HCT116 (cell line): ENCODE measurements around the gene HVCN1. TPM values are rescaled to one million over a fixed set of nuclear protein-coding genes. Genes with fewer than 3 reads are reported as not detected.

ENCODE experiments used
- CBX3 ChIP-seq: IDR thresholded peaks from 2 replicates; pipeline ENCODE4 v1.6.1; 2012; ENCODE audit warnings: low read depth
- CTCF ChIP-seq, 3 experiments: fragments of 200-600 bp in 1 of 3; sonication (generic) in 1 of 3; IDR thresholded peaks in 2 of 3; conservative IDR thresholded peaks in 1 of 3; 2 replicates each; pipeline ENCODE4 v1.5.1; 2012 to 2017; ENCODE audit warnings: low read depth in 2 of 3, low read length in 2 of 3, antibody characterized with exemption in 1 of 3, borderline replicate concordance in 1 of 3, control low read depth in 1 of 3, mild to moderate bottlenecking in 1 of 3, mixed read lengths in 1 of 3, mixed run types in 1 of 3, moderate library complexity in 1 of 3; ENCODE audit not compliant: insufficient read depth in 1 of 3
- EGR1 ChIP-seq: IDR thresholded peaks from 2 replicates; pipeline ENCODE4 v1.6.1; 2012; ENCODE audit warnings: low read depth
- ELF1 ChIP-seq: IDR thresholded peaks from 2 replicates; pipeline ENCODE4 v1.6.1; 2012; ENCODE audit warnings: low read depth, borderline replicate concordance
- EZH2phosphoT487 ChIP-seq: fragments of 200-600 bp; IDR thresholded peaks from 2 replicates; pipeline ENCODE4 v1.6.1; 2018; ENCODE audit warnings: antibody characterized with exemption, borderline replicate concordance
- FOSL1 ChIP-seq: IDR thresholded peaks from 2 replicates; pipeline ENCODE4 v1.6.1; 2012; ENCODE audit warnings: low read depth
- JUND ChIP-seq: IDR thresholded peaks from 2 replicates; pipeline ENCODE4 v1.6.1; 2012
- MAX ChIP-seq: IDR thresholded peaks from 2 replicates; pipeline ENCODE4 v1.6.1; 2012
- POLR2A ChIP-seq: IDR thresholded peaks from 2 replicates; pipeline ENCODE4 v1.7.0; 2011; ENCODE audit warnings: borderline replicate concordance; ENCODE audit not compliant: insufficient read depth, insufficient read length; ENCODE audit errors: extremely low read depth
- RAD21 ChIP-seq: IDR thresholded peaks from 2 replicates; pipeline ENCODE4 v1.6.1; 2012; ENCODE audit warnings: low read depth, mild to moderate bottlenecking
- REST ChIP-seq: IDR thresholded peaks from 2 replicates; pipeline ENCODE4 v1.6.1; 2012; ENCODE audit warnings: low read depth
- SP1 ChIP-seq: IDR thresholded peaks from 2 replicates; pipeline ENCODE4 v1.6.1; 2012; ENCODE audit warnings: low read depth
- SRF ChIP-seq: IDR thresholded peaks from 2 replicates; pipeline ENCODE4 v1.6.1; 2012; ENCODE audit warnings: low read depth
- ZNF274 ChIP-seq: fragments of 200-500 bp; sonication (Bioruptor generic); IDR thresholded peaks from 2 replicates; pipeline ENCODE4 v1.6.1; 2014; ENCODE audit warnings: mild to moderate bottlenecking, low read depth, low read length, inconsistent platforms
- total RNA-seq: library from RNA; stranded (reverse); gene quantifications from one replicate; pipeline ENCODE4 v1.2.1, GENCODE V29; 2021; ENCODE audit not compliant: unreplicated experiment

The HVCN1 gene
- total RNA-seq, 1 experiment from 2014 or later, result 0.15 TPM

GRCh38 chr12:110704750-110705149, 15.8 kb upstream of the HVCN1 start (continued):
- no peak for TF ChIP-seq REST
- TF ChIP-seq SP1, result no peak
- no peak for TF ChIP-seq ZNF274
- TF ChIP-seq CTCF (IDR thresholded peaks at IDR 0.05 in 2 of 3, conservative IDR thresholded peaks at IDR 0.05 in 1 of 3; ENCODE audit: borderline replicate concordance in 1 of 3, insufficient read depth in 1 of 3, low read depth in 2 of 3, low read length in 2 of 3), result peak; percentile 68 to 84 (median 80)
- TF ChIP-seq FOSL1, result no peak
- TF ChIP-seq ELF1, result no peak
- TF ChIP-seq EZH2phosphoT487, result no peak
- peak; percentile 75 for TF ChIP-seq RAD21
- TF ChIP-seq EGR1, result no peak
- no peak for TF ChIP-seq POLR2A
- peak; percentile 32; the same call in 1 of the 2 replicates for TF ChIP-seq CBX3
- TF ChIP-seq MAX, result peak; percentile 54
- 0 out of 2 replicates have a peak, but pooled peaks have one; percentile 30 for TF ChIP-seq SRF
- TF ChIP-seq JUND, result no peak
